Lung (tissue), 12 donors: ENCODE results near the gene TNFRSF8. TPM values are rescaled to one million over a fixed set of nuclear protein-coding genes. Genes with fewer than 3 reads are reported as not detected.

Source experiments
- ATAC-seq: fragments of 200-7000 bp; cut with Tn5 transposase; one replicate; pipeline ENCODE4 v1.9.1; 2020; ENCODE audit warnings: moderate number of reproducible peaks; ENCODE audit not compliant: insufficient read depth, low FRiP score
- DNase-seq, 3 donors: peaks; one replicate each; pipeline ENCODE4 v3.0.0-alpha.2; 2013 to 2017
- H3K27ac ChIP-seq, 2 donors: one replicate each; pipeline ENCODE4 v1.5.1; 2013; ENCODE audit warnings: mild to moderate bottlenecking in 2 of 2, moderate library complexity in 2 of 2, control low read depth in 1 of 2, inconsistent platforms in 1 of 2, low read depth in 1 of 2, low read length in 1 of 2
- H3K27me3 ChIP-seq, 3 donors: one replicate each; pipeline ENCODE4 v1.5.1; 2013; ENCODE audit warnings: low read length in 2 of 3; ENCODE audit not compliant: control insufficient read depth in 3 of 3, insufficient read depth in 3 of 3
- H3K36me3 ChIP-seq, 4 donors: one replicate each; pipeline ENCODE4 v1.5.1; 2013; ENCODE audit warnings: low read length in 4 of 4, mild to moderate bottlenecking in 1 of 4, moderate library complexity in 1 of 4; ENCODE audit not compliant: control insufficient read depth in 4 of 4, insufficient read depth in 4 of 4
- H3K4me1 ChIP-seq, 5 donors: one replicate each; pipeline ENCODE4 v1.5.1; 2013; ENCODE audit warnings: low read length in 5 of 5, mild to moderate bottlenecking in 2 of 5, moderate library complexity in 1 of 5; ENCODE audit not compliant: control insufficient read depth in 5 of 5, insufficient read depth in 5 of 5
- H3K4me3 ChIP-seq: one replicate; pipeline ENCODE4 v1.5.1; 2013; ENCODE audit warnings: mild to moderate bottlenecking, control low read depth, moderate library complexity
- H3K9ac ChIP-seq, 2 donors: one replicate each; pipeline ENCODE4 v1.5.1; 2013; ENCODE audit warnings: low read length in 2 of 2, control low read depth in 1 of 2; ENCODE audit not compliant: insufficient read depth in 1 of 2
- H3K9me3 ChIP-seq, 4 donors: one replicate each; pipeline ENCODE4 v1.5.1; 2013; ENCODE audit warnings: low read length in 3 of 4, mild to moderate bottlenecking in 1 of 4, moderate library complexity in 1 of 4; ENCODE audit not compliant: control insufficient read depth in 4 of 4, insufficient read depth in 3 of 4
- WGBS, 2 donors: extraction: QIAGEN DNeasy Blood & Tissue Kit; methylation state at CpG; one replicate each; pipeline ENCODE4 v1.1.7; 2013; 5-methylcytosine and 5-hydroxymethylcytosine counted together
- polyA plus RNA-seq, 2 donors: library from polyadenylated mRNA; stranded (reverse); fragments of 200-250 nt; gene quantifications; one replicate each; pipeline ENCODE4 v1.2.1, GENCODE V29; 2013
- total RNA-seq, 2 donors: library from RNA; depleted of rRNA in 1 of 2; stranded (reverse); fragments of >200 nt in 1 of 2; gene quantifications; one replicate each; pipeline ENCODE4 v1.2.1, GENCODE V29; 2014 to 2021
- TF ChIP-seq, protein P1 (sequence below): IDR thresholded peaks from 2 replicates; pipeline ENCODE4 v1.5.1; 2012; ENCODE audit warnings: mild to moderate bottlenecking; ENCODE audit errors: control extremely low read depth, extremely low read depth
- donor health status: control.
- donor health status: control.
- donor health status: Bipolar disorder and iron deficiency.
- donor health status: healthy.
- donor health status: DM: yes; HTN: yes; CAD: no.

The TNFRSF8 gene
- total and polyA plus RNA-seq, 4 donors: 1.6 to 5.3 (median 2.1) TPM

DNA sequence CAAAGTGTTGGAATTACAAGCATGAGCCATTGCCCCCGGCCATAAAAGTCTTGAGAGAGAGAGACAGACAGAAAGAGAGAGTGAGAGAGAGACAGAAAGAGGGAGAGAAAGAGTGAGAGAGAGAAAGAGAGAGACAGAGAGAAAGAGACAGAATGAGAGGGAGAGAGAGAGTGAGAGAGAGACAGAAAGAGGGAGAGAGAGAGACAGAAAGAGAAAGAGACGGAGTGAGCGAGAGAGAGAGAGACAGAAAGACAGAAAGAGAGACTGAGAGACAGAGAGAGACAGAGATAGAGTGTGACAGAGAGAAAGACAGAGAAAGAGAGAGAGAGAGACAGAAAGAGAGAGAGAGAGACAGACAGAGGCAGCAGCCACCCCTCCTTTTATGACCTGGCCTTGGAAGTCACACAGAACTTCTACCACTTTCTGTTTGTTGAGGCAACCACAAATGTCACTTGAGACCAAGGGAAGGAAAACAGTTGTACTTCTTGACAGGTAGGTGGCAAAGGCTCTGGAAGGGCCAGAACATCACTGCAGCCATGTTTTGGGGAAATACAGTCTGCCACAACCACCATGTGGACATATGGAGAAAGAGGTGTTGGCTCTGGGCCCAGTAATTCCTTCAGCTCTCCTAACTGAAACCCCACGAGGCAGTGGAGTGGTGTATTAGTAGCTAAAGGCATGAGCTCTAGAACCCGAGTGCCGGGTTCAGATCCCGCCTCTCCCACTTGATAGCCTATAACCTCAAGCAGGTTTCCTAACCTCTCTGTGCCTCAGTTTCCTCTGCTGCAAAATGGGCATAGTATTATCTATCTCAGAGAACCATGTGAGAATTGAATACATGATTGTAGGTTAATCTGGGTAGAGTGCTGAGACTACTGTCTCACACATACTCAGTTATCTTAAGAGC lies 50.6 kb downstream of the TNFRSF8 start:
- TF ChIP-seq, protein P1, sequence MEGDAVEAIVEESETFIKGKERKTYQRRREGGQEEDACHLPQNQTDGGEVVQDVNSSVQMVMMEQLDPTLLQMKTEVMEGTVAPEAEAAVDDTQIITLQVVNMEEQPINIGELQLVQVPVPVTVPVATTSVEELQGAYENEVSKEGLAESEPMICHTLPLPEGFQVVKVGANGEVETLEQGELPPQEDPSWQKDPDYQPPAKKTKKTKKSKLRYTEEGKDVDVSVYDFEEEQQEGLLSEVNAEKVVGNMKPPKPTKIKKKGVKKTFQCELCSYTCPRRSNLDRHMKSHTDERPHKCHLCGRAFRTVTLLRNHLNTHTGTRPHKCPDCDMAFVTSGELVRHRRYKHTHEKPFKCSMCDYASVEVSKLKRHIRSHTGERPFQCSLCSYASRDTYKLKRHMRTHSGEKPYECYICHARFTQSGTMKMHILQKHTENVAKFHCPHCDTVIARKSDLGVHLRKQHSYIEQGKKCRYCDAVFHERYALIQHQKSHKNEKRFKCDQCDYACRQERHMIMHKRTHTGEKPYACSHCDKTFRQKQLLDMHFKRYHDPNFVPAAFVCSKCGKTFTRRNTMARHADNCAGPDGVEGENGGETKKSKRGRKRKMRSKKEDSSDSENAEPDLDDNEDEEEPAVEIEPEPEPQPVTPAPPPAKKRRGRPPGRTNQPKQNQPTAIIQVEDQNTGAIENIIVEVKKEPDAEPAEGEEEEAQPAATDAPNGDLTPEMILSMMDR: no peak
- Histone ChIP-seq H3K9me3 (no peaks in the 10 kb centered on the region), H3K27me3 (no peaks in the 10 kb centered on the region), H3K4me1 (no peaks in the 10 kb centered on the region), H3K36me3 (no peaks in the 10 kb centered on the region), H3K4me3 (no peak overlapping the region), H3K27ac (no peak overlapping the region), H3K9ac (no peak overlapping the region)
- 70 to 78% methylated on average over 7 of the region's 7 CpGs for WGBS, 2 donors
- ATAC-seq (no peak), DNase-seq (peak in 2 of 3 donors; percentile 26 to 62)

DNA sequence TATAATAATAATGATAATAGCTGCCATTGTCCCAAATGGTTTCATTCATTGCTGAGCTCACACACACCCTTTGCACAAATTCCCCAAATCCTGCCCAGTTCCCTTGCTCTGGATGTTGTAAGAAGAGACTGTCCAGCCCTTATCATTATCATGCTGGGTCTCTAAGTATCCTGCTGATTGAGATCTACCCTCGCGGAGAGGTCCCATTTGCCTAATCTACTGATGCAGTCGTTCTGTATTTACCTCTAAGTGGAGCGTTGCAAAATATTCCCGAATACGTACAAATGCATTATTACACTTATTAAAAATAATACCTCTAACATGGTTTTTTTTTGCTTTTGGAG lies 51.2 kb downstream of the TNFRSF8 start:
- Histone ChIP-seq H3K9me3 (no peaks in the 10 kb centered on the region), H3K4me1 (no peaks in the 10 kb centered on the region), H3K9ac (no peak overlapping the region), H3K4me3 (no peak overlapping the region), H3K27me3 (no peaks in the 10 kb centered on the region), H3K27ac (no peak overlapping the region), H3K36me3 (no peaks in the 10 kb centered on the region)
- no peak for DNase-seq
- WGBS, 2 donors: 82 to 87% methylated on average over 6 of the region's 6 CpGs
- TF ChIP-seq, protein P1: no peak
- ATAC-seq: no peak

- no peak overlapping the region for H3K4me3 ChIP-seq
- H3K9me3 ChIP-seq: no peaks in the 10 kb centered on the region
- DNase-seq (no peak), ATAC-seq (no peak)
- no peaks in the 10 kb centered on the region for H3K4me1 ChIP-seq
- no peak overlapping the region for H3K27ac ChIP-seq
- no peak overlapping the region for H3K9ac ChIP-seq
- 82 to 88% methylated on average over 9 of the region's 9 CpGs for WGBS, 2 donors
- TF ChIP-seq, protein P1: no peak
- no peaks in the 10 kb centered on the region for H3K27me3 ChIP-seq
- no peaks in the 10 kb centered on the region for H3K36me3 ChIP-seq
These were observed 51.8 kb downstream of the TNFRSF8 start for GRCh38 chr1:12114916-12115315.
